Right kidney (tissue), 9 donors: ENCODE data around the gene OXCT1.
A peak's percentile ranks its signal among the peaks of the same experiment; 100 is the strongest.

Experiments used
- DNase-seq: peaks from one replicate; pipeline ENCODE4 v3.0.0-alpha.2; 2016
- long read RNA-seq, 8 donors: transcript quantifications; one replicate each; lab custom pipeline, GENCODE V29; 2026

Gene OXCT1
- long read RNA-seq, donor 1, transcript OXCT1-201 (17 exons, 3,388 nt), result major isoform, 13 of 17 reads
- long read RNA-seq, donor 1, partial matches to known transcripts, result 0 of 17 reads
- long read RNA-seq, donor 1, other reads (novel, unspliced or antisense), result 0 of 17 reads
- long read RNA-seq, donor 2, transcript OXCT1-201 (17 exons, 3,388 nt), result major isoform, 5 of 10 reads
- long read RNA-seq, donor 2, partial matches to known transcripts, result 0 of 10 reads
- long read RNA-seq, donor 2, other reads (novel, unspliced or antisense), result 0 of 10 reads
- long read RNA-seq, donor 3, transcript OXCT1-201 (17 exons, 3,388 nt), result major isoform, 8 of 11 reads
- long read RNA-seq, donor 3, partial matches to known transcripts, result 0 of 11 reads
- long read RNA-seq, donor 3, other reads (novel, unspliced or antisense), result 0 of 11 reads
- long read RNA-seq, donor 4, transcript OXCT1-201 (17 exons, 3,388 nt), result major isoform, 9 of 14 reads
- long read RNA-seq, donor 4, partial matches to known transcripts, result 0 of 14 reads
- long read RNA-seq, donor 4, other reads (novel, unspliced or antisense), result 0 of 14 reads
- long read RNA-seq, donor 5, transcript OXCT1-201 (17 exons, 3,388 nt), result major isoform, 7 of 12 reads
- long read RNA-seq, donor 5, partial matches to known transcripts, result 0 of 12 reads
- long read RNA-seq, donor 5, other reads (novel, unspliced or antisense), result 0 of 12 reads
- long read RNA-seq, donor 6, transcript OXCT1-201 (17 exons, 3,388 nt), result major isoform, 13 of 18 reads
- long read RNA-seq, donor 6, partial matches to known transcripts, result 5 of 18 reads
- long read RNA-seq, donor 6, other reads (novel, unspliced or antisense), result 0 of 18 reads
- long read RNA-seq, donor 7, transcript OXCT1-201 (17 exons, 3,388 nt), result major isoform, 13 of 21 reads
- long read RNA-seq, donor 7, partial matches to known transcripts, result 5 of 21 reads
- long read RNA-seq, donor 7, other reads (novel, unspliced or antisense), result 0 of 21 reads
- long read RNA-seq, donor 8, transcript OXCT1-201 (17 exons, 3,388 nt), result major isoform, 7 of 11 reads
- long read RNA-seq, donor 8, partial matches to known transcripts, result 0 of 11 reads
- long read RNA-seq, donor 8, other reads (novel, unspliced or antisense), result 0 of 11 reads

DNA sequence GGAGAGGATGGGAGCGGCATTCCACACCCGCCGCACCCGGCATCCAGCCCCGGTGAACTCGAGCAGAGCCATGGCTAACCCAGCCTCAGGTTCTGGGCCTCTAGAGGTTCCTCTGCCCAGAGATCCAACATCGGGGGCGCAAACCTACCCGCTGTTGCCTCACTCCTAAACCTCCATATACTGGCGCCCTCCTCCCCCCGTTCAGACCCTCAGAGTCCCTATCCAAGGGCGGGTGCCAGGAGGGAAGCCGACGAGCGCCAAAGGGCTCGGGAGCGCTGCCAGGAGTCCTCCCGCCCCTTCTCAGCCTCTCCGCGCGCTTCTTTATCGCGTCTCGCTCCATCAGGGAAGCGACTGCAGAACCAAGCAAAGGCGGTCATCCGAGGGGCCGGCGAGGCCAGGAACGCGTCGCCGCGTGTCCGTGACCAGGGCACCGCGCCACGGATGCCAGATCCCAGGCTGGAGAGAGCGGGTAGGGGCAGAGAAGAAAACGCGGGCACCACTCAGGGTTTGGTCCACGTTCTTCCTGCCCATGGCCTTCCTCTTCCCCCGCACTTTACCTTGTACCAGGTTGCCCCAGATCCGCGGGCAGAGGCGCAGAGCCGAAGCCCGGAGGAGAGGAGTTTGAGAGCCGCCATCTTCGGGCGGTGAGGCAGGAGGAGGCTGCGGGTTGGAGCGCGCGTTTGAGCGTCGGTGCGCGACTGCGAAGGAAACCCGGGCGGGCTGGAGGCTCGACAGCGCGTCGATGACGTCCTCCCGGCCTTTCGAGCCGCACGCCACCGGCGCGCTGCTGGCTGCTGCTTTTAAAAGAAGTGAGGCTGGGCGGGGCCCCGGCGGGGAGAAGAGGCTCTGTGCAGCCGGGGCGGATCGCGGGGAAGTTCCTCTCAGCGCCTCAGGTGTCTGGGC, at the start of gene OXCT1:
Gene OXCT1, minus strand, starts transcription at position 702 of the 903 bp plus-strand sequence. Its CDS starts 67 bp downstream, at position 635.
- DNase-seq, result peak; percentile 94

DNA sequence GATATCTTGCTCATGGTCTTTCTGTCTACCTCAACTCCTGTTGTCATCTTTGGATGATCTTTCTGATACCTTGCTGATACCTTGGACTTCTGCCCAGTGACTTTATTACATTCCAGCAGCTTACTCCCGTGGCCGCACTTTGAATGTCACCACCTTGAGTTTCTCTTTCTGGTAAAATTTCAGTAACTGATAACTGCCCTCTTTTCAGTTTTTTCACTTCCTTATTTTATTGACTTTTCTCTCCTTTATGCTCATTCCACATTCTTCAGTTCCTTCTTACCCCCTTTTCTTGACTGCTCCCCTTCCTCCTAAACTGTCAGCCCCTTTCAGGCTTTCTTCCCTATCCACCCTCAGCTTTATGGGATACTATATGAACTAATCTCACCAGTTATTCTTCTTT, 47.9 kb upstream of the OXCT1 start:
- DNase-seq, result no peak

DNA sequence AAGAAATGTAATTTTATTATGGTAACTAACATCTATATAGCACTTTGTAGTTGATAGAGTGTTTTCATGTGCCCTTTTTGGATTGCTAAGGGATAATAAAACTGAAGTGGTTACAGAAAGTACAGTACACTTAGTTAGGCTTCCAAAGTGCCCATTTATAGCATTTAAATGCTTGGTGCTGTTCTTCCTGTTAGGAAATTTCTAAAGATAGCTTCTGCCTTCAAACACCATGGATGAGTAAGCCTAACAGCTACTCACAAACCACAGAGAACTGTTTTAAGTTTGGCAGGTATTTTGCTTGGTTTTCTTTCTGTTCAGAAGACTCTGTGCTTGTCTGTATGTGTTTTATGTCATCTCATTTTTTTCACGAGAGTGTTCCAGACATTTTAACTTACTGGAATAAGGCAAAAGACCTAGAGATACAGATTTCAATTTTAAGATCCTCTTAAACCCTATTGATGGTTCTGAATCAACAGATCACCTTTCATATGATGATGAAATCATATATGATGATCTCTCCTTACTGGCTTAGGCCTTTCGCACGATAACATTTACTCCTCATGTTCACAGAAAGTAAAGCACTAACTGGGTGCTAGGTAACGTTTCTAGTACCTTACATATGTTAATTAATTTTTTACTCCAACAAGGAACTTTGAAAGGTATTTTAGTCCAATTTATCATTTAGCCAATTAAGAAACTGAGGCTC, 38.3 kb upstream of the OXCT1 start:
- DNase-seq, result no peak

DNA sequence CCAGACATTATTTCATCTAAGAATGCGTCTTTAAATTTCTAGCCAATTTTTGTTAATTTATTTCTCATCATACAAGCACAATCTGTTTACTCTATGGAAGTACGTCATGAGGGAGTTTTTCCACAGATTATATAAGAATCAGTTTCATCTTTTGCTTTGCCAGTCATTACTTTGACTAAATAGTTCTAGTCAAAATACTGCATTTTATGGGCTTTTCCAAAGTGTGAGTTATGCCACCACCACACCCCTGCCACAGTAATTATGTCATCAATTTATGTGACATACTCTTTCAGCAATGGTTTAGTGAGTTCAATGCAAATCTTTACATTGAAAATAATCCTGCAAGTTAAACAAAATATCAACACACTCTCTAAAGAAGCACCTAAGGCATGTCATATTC, 35.9 kb upstream of the OXCT1 start:
- no peak for DNase-seq

DNA sequence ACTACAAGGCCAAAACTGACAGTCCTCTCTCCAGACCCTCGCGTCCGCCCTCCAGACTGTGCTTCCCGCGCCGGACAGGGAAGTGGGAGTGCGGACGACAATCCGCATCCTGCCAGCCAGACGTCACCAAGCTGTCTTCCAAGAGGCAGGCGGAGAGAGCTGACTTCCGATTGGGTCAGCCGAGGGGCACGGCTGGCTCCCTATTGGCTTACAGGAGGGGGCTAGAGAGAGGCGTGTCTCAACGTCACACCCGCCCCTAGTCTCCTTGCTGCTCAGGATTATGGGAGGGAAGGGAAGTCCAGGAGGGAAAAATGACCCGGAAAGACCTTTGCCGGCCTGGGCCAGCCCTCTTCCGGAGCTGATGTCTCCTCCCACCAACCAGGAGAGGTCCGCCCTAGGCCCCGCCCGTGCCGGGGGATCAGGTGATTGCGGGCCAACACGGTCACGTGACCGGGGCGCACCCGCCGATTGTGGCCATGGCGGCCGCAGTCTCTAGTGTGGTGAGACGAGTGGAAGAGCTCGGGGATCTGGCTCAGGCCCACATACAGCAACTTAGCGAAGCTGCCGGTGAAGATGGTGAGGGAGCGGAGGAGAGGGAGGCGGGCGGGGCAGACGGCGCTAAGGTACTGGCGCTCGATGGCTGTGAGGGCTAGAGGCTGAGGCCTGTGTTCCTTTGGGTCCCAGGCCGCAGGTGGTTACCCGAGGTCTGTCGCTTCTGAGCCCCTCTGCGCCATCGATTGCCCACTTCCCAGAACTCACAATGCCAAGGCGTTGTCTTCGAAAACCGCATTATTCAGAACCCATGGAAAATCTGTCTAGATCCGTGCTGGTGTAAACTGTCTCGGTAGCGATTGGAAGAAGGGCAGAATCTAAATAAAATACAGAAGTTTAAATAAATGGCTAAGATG, 33.9 kb upstream of the OXCT1 start, which contains the start of gene RIMOC1:
Gene RIMOC1, plus strand, starts transcription at position 453 of the 908 bp plus-strand sequence. Its CDS starts 24 bp downstream, at position 477.
- peak; percentile 97 for DNase-seq

DNA sequence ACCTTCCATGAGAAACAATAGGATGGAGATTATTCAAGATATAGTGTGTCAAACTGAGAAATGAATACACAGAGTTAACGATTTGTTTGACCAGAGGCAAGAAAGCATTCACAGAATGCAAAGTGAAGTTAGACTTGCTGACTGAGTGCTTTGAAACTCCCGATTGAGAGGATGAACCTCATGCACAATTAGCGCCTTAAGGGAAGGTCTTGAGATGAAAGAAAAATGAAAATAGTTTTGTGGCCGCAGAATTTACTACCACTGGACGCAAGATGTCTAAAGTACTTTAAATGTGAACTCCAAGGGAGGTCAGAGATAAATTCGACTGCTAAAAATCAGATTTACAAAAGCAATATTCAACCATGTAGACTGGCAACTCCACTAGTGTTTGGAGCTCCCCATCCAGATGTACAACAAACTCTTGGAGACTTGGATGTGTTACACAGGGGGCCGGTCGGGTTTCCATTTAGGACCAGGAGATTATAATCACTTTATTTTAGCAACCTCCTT, 33.2 kb upstream of the OXCT1 start:
- DNase-seq, result no peak

DNA sequence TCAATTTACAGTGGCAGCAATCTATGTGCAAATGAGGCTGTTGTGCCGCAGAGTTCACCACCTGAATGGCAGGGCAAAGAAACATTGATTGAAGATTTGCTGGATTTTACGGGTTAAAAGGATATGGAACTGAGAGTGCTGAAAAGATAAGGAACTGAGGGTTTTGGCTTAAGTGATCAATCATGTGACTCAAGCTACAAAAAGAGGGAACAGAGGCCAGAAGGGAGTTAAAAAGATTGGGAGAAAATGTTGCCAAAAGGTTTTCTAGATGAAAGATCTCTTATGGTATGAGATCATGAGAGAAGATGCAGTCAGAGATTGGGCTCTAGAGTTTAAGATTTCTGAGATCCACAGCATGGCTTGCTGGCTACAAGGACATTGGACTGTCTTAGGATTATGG, 26.0 kb upstream of the OXCT1 start:
- no peak for DNase-seq

DNA sequence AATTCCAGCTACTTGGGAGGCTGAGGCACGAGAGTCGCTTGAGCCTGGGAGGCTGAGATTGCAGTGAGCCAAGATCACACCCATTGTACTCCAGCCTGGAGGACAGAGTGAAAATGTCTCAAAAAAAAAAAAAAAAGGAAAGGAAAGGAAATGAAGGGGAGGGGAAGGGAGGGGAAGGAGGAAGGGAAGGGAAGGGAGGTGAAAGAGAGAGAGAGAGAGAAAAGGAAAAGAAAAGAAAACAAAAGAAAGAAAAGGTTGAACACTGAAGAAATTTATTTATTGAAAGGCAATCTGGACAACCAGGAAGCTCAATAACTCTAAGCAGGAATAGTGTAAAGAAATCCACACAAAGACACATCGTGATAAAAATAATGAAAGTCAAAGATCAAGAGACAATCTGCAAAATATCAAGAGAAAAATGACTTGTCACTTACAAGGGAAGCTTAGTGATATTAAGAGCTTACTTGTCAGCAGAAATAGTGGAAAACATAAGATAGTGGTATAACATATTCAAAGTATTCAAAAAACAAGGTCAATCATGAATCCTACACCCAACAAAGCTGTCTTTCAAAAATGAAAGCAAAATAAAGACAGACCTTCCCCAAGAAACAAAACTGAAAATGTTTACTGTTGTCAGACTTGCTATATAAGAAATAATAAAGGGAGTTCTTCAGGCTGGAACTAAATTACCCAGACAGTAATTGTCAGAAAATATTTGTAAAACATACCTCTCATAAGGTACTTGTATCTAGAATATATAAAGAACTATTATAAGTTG, 23.0 kb upstream of the OXCT1 start:
- no peak for DNase-seq

DNA sequence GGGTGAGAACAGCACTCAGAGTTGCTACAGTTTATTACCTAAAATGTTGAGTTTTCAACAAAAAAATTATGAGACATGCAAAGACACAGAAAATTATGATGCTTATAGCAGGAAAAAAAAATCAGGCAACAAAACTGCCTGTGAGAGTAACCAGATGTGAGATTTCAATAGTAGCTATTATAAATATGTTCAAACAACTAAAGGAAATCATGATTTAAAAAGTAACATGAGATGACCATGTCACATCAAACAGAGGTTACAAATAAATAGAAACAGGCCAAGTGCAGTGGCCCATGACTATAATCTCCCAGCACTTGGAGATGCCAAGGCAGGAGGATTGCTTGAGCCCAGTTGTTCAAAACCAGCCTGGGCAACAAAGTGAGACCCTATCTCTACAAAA, 21.8 kb upstream of the OXCT1 start:
- DNase-seq, result no peak

DNA sequence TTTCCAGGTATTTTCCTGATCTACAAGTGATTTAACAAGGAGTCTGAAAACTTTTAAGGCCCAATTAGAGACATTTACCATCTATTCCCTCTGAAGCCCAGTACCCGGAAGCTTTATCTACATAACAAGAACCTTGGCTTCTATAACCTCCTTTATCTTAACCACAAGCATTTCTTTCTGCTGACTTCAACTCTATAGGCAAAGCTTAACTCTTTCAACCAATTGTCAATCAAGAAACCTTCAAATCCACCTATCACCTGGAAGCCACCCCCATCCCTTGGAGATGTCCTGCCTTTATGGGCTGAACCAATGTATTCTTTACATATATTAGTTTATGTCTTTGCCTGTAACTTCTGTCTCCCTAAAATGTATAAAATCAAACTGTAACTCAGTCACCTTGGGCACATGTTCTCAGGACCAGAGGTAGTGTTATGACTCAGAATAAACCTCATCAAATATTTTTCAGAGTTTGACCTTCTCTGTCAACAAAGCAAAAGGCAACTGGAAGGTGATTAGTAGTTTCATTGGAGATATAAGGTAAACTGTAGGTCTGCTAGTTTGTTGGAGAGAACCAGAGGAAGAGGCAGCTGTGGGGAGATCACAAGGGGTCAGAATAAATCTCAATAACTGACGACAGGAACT, 21.0 kb upstream of the OXCT1 start:
- no peak for DNase-seq

DNA sequence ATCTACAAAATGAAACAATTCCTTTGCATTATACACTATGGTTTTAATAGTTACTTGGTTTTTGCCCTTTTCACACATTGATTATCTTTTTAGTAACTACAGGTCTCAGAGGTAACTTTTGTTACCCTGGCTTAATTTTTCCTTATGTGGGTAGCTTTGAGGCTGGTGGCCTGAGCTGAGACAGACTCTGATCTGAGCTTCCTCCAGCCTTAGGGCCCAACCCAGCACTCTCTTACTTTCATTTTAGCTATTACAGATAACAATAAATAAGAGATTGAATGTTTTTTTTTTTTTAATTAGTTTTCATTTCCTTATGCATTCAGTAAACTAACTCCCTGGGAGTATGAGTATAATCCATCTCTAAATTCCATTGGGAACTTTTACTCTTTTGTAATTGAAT, 15.1 kb upstream of the OXCT1 start:
- no peak for DNase-seq

DNA sequence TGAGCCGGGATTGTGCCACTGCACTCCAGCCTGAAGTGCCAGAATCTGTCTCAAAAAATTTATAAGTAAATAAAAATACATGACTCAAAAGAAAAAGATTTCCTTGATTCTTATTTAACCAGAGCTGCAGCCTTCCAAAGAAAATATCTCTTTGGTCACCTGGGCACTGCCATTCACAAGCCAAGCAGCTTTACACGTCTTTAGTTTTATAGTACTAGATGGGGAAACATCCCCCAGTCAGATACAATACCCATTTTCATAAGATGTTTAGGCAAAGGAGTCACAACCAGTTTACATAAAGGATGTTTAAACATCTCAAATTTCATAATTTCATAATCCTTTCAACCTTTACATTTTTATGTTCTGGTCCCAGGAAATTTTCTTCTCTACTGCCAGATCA, 13.7 kb upstream of the OXCT1 start:
- DNase-seq, result no peak

DNA sequence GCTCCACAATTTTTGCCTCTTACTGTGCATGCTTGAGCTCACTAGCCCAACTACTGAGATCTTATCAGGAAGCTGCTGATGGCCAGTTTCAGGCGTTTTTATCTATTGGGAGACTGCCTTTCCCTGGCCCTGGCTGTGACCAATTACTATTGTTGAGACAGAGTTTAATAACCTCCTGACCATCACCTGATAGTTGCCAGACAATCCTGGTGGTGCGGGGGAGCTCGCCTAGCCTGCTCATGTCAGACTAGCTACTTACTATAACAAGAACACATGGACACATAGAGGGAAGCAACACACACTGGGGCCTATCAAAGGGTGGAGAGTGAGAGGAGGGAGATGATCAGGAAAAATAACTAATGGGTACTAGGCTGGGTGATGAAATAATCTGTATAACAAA, 13.0 kb upstream of the OXCT1 start:
- DNase-seq, result no peak

DNA sequence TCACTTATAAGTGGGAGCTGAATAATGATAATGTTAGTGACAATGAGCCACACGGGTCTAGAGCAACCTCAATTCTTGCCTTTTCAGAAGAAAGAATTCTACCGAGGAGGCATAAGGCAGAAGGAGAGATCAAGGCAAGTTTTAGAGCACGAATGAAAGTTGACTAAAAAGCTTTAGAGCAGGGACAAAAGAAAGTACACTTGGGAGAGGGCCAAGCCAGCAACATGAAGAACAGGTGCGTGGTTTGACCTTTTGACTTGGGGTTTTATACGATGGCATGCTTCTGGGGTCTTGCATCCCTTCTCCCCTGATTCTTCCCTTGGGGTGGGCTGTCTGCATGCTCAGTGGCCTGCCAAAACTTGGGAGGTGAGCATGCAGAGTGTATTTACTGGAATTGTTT, 12.5 kb upstream of the OXCT1 start:
- no peak for DNase-seq

DNA sequence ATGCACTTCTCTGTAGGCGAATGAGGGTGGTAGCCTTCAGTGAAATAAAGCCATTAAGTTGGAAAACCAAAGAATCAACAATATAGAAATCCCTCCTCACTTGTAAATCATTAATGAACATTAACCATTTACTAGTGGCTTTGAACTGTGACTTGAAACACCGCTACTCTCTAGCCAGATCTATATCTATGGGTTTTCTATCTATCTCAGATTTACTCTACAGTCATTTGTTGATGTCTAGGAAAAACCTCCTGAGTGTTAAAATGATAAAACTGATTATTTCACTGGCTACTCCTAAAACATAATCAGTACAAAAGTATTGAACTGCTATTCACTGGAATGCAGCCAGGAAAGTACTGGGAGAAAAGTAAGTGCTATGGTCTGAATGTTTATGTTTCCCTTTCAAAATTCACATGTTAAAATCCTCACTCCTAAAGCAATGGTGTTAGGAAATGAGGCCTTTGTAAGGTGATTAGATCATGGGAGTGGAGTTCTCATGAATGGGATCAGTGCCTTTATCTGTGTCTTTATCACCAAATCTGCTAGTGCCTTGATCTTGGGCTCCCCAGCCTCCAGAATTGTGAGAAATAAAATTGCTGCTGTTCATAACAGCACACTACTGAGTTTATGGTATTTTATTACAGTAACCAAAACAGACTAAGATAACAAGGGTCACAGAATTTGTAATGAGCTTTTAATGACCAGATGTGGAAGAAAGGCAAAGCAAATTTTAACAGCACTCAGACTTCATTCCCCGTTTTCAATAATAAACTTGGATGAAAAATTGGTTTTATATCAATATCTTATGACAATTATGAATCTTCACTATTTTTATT, 8.6 kb upstream of the OXCT1 start:
- DNase-seq, result peak; percentile 18

DNA sequence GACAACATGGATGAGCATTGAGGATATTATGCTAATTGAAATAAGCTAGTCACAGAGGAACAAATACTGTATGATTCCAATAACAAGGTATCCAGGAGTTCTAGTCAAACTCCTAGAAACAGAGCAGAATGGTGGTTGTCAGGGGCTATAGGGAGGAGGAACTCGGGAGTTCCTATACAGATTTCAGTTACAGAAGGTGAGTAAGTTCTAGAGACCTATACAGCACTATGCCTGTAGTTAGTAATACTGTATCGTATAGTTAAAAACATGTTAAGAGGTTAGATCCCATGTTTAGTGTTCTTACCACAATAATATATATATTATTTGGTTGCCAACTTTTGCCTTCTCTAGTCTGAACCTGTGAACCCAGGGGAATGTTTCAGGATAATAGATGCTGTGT, 7.9 kb upstream of the OXCT1 start:
- no peak for DNase-seq

DNA sequence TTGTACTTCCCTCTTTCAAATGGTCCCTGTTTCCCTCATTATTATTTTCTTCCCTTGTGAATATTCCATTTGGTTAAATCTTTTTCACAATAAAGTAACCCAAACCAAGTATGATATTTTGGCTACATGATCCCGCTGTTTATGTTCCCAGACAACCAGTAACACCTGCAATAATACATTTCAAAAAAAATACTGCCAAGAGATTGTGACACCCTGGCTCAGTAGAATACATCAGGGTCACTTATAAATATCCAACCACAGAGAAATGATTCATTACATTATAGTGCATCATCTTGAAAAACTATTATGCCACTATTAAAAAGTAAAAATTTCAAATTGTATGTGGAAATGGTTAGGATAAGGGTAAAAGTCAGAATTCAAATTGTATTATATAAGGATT, 7.2 kb upstream of the OXCT1 start:
- no peak for DNase-seq

DNA sequence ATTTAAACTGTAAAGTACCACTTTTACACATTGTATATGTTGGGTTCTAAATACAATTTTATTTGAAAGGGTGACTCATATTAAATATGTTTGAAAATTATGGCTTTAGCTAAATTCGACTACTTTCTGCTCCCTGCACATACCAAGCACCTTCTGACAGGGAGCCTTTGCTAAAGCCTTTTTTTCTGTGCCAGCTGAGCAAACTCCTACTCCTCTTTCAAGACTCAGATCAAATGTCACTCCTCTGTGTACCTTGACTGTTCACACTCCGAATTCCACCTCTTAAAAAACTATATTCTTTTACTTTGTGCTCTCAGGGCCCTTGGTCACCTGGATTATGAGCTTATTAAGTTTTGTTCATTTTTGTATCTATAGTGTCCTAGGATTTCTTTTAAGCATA, 6.5 kb upstream of the OXCT1 start:
- no peak for DNase-seq
